ENCODE results near the gene BAZ1B.

DNA sequence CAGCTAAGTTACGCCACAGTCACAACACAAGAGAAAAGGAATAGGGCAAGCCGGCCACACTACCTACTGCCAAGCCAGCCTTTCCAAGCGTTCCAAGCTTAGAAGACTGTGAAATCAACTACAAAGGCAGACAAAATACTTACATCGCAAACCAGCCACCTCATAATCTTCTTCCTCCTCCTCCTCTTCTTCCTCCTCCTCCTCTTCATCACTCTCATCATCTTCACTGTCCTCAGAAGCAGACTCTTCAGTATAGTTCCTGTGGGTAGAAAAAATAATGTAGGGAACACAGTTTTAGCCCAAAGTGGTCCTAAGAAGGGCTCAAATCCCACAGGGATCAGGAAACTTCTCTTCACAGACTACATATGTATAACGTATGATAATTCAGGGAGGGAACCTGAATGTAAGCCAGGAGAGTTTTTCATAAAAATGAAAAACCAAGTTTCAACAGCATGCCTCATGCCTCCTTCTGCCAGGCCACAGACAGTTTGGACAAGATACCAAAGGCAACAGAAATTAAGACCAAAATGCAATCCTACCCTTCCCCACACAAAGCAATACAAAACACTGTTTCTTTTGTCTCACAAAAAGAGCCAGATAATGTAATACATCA is 74.9 kb downstream of the BAZ1B start:
- TF ChIP-seq POLR2A (IDR thresholded peaks at IDR 0.05), result no peak
- TF ChIP-seq, protein P1, sequence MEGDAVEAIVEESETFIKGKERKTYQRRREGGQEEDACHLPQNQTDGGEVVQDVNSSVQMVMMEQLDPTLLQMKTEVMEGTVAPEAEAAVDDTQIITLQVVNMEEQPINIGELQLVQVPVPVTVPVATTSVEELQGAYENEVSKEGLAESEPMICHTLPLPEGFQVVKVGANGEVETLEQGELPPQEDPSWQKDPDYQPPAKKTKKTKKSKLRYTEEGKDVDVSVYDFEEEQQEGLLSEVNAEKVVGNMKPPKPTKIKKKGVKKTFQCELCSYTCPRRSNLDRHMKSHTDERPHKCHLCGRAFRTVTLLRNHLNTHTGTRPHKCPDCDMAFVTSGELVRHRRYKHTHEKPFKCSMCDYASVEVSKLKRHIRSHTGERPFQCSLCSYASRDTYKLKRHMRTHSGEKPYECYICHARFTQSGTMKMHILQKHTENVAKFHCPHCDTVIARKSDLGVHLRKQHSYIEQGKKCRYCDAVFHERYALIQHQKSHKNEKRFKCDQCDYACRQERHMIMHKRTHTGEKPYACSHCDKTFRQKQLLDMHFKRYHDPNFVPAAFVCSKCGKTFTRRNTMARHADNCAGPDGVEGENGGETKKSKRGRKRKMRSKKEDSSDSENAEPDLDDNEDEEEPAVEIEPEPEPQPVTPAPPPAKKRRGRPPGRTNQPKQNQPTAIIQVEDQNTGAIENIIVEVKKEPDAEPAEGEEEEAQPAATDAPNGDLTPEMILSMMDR (IDR thresholded peaks at IDR 0.05), result no peak

All from adrenal gland (tissue), 5 donors.